ENCODE results near the gene TIE1. TPM values are rescaled to one million over a fixed set of nuclear protein-coding genes. Genes with fewer than 3 reads are reported as not detected.
A peak's percentile ranks its signal among the peaks of the same experiment; 100 is the strongest.

TIE1 gene
- total RNA-seq, 6 experiments from 2014 or later: 5.8 to 12.2 (median 8.0) TPM

- no peaks in the 10 kb centered on the region for H3K4me1 ChIP-seq
- H3K27ac ChIP-seq: no peak overlapping the region
- intact Hi-C loops (cut with DNase I): no loop called here
- H3K9me3 ChIP-seq: no peaks in the 10 kb centered on the region
- WGBS (ENCODE audit: insufficient coverage, low coverage, low lambda C conversion rate, missing lambda C conversion rate): 86% methylated on average over 1 of the region's 1 CpG
- ATAC-seq (no peak), DNase-seq (no peak)
- TF ChIP-seq POLR2A (IDR thresholded peaks at IDR 0.05): no peak
- no peak for TF ChIP-seq CTCF (IDR thresholded peaks at IDR 0.05)
- no peaks in the 10 kb centered on the region for H3K36me3 ChIP-seq
- H3K4me3 ChIP-seq: no peak overlapping the region
- no peaks in the 10 kb centered on the region for H3K27me3 ChIP-seq
Measured at GRCh38 chr1:43327549-43328292, 26.9 kb downstream of the TIE1 start.

GRCh38 chr1:43329995-43330751, 29.4 kb downstream of the TIE1 start:
- Histone ChIP-seq H3K4me3 (no peak overlapping the region), H3K27me3 (no peaks in the 10 kb centered on the region), H3K9me3 (no peaks in the 10 kb centered on the region), H3K4me1 (no peaks in the 10 kb centered on the region), H3K36me3 (no peaks in the 10 kb centered on the region), H3K27ac (no peak overlapping the region)
- WGBS (ENCODE audit: insufficient coverage, low coverage, low lambda C conversion rate, missing lambda C conversion rate): 75% methylated on average over 1 of the region's 6 CpGs
- DNase-seq (peak in 2 of 3 donors; percentile 39 to 48), ATAC-seq (peak; percentile 52 to 91 (median 70))
- no peak for TF ChIP-seq CTCF (IDR thresholded peaks at IDR 0.05)
- no peak for TF ChIP-seq POLR2A (IDR thresholded peaks at IDR 0.05)
- intact Hi-C loops (cut with DNase I): no loop called here

- H3K27me3 ChIP-seq: no peaks in the 10 kb centered on the region
- DNase-seq (peak in 1 of 3 donors; percentile 8), ATAC-seq (no peak)
- no peaks in the 10 kb centered on the region for H3K9me3 ChIP-seq
- TF ChIP-seq POLR2A (IDR thresholded peaks at IDR 0.05): no peak
- TF ChIP-seq CTCF (IDR thresholded peaks at IDR 0.05): no peak
- H3K36me3 ChIP-seq: no peaks in the 10 kb centered on the region
- H3K4me3 ChIP-seq: no peak overlapping the region
- 96% methylated on average over 4 of the region's 5 CpGs for WGBS (ENCODE audit: insufficient coverage, low coverage, low lambda C conversion rate, missing lambda C conversion rate)
- no peak overlapping the region for H3K27ac ChIP-seq
- no peaks in the 10 kb centered on the region for H3K4me1 ChIP-seq
- intact Hi-C loops (cut with DNase I): no loop called here
Measured at GRCh38 chr1:43331688-43332087, 30.9 kb downstream of the TIE1 start.

GRCh38 chr1:43334453-43335205, 33.8 kb downstream of the TIE1 start:
- DNase-seq: peak in 1 of 3 donors; percentile 37
- H3K4me3 ChIP-seq: no peak overlapping the region
- intact Hi-C loops (cut with DNase I): no loop called here
- no peaks in the 10 kb centered on the region for H3K9me3 ChIP-seq
- 75% methylated on average over 7 of the region's 7 CpGs for WGBS (ENCODE audit: insufficient coverage, low coverage, low lambda C conversion rate, missing lambda C conversion rate)
- TF ChIP-seq POLR2A (IDR thresholded peaks at IDR 0.05) (no peak), CTCF (IDR thresholded peaks at IDR 0.05) (peak in 1 of 4 donors; percentile 22)
- H3K4me1 ChIP-seq: no peaks in the 10 kb centered on the region
- no peaks in the 10 kb centered on the region for H3K27me3 ChIP-seq
- H3K27ac ChIP-seq: no peak overlapping the region
- no peaks in the 10 kb centered on the region for H3K36me3 ChIP-seq
- peak in 3 of 4 donors; percentile 52 to 68 (median 67) for ATAC-seq

Data from right lobe of liver (tissue), 6 donors.